Neuronal stem cell (in vitro differentiated cells): ENCODE results near the gene ROR1.

Source experiments
- DNase-seq: peaks from one replicate; pipeline ENCODE4 v3.0.0-alpha.2; 2013; ENCODE audit warnings: low spot score
- H2AFZ ChIP-seq: one replicate; pipeline ENCODE4 v1.6.1; 2013; ENCODE audit warnings: mild to moderate bottlenecking, low read length, inconsistent platforms
- H2AK5ac ChIP-seq: 2 replicates; pipeline ENCODE4 v1.6.1; 2013; ENCODE audit warnings: low read depth, mild to moderate bottlenecking, inconsistent platforms, low read length, moderate library complexity, mixed read lengths
- H2BK120ac ChIP-seq: 2 replicates; pipeline ENCODE4 v1.6.1; 2013; ENCODE audit warnings: low read depth, mild to moderate bottlenecking, inconsistent platforms, low read length, moderate library complexity, mixed read lengths
- H2BK12ac ChIP-seq: one replicate; pipeline ENCODE4 v1.6.1; 2013; ENCODE audit warnings: low read length, inconsistent platforms
- H2BK15ac ChIP-seq: 2 replicates; pipeline ENCODE4 v1.6.1; 2013; ENCODE audit warnings: mild to moderate bottlenecking, low read length, inconsistent platforms, mixed read lengths
- H2BK5ac ChIP-seq: one replicate; pipeline ENCODE4 v1.6.1; 2013; ENCODE audit warnings: inconsistent platforms, mild to moderate bottlenecking, low read length, moderate library complexity
- H3K14ac ChIP-seq: one replicate; pipeline ENCODE4 v1.6.1; 2013; ENCODE audit warnings: low read length, inconsistent platforms
- H3K18ac ChIP-seq: 2 replicates; pipeline ENCODE4 v1.6.1; 2013; ENCODE audit warnings: low read length, inconsistent platforms
- H3K23ac ChIP-seq: 2 replicates; pipeline ENCODE4 v1.6.1; 2013; ENCODE audit warnings: low read depth, mild to moderate bottlenecking, mixed read lengths, low read length, inconsistent platforms; ENCODE audit not compliant: poor library complexity
- H3K27ac ChIP-seq: replicated peaks from 3 replicates; pipeline ENCODE4 v1.5.1; 2013; ENCODE audit warnings: low read length, inconsistent platforms
- H3K27me3 ChIP-seq, 3 experiments: 2 replicates each; pipeline ENCODE4 v1.6.1; 2013; ENCODE audit warnings: low read length in 3 of 3, mild to moderate bottlenecking in 2 of 3, inconsistent platforms in 1 of 3, low read depth in 1 of 3, mixed read lengths in 1 of 3, moderate library complexity in 1 of 3; ENCODE audit not compliant: control insufficient read depth in 3 of 3, insufficient read depth in 3 of 3
- H3K36me3 ChIP-seq, 2 donors: replicated peaks in 1 of 2; 2 replicates each; pipeline ENCODE4 v1.6.1; 2013; ENCODE audit warnings: low read length in 2 of 2; ENCODE audit not compliant: control insufficient read depth in 2 of 2, insufficient read depth in 2 of 2
- H3K4ac ChIP-seq: 2 replicates; pipeline ENCODE4 v1.6.1; 2013; ENCODE audit warnings: inconsistent platforms, mild to moderate bottlenecking, low read length, moderate library complexity
- H3K4me1 ChIP-seq, 2 donors: 1 replicate in 1 of 2; 2 replicates in 1 of 2; pipeline ENCODE4 v1.6.1; 2013; ENCODE audit warnings: low read length in 2 of 2, low read depth in 1 of 2; ENCODE audit not compliant: control insufficient read depth in 2 of 2, insufficient read depth in 1 of 2
- H3K4me2 ChIP-seq: one replicate; pipeline ENCODE4 v1.6.1; 2013; ENCODE audit warnings: mild to moderate bottlenecking, low read length, inconsistent platforms; ENCODE audit not compliant: insufficient read depth, poor library complexity, severe bottlenecking
- H3K4me3 ChIP-seq, 2 donors: 2 replicates each; pipeline ENCODE4 v1.5.1; 2013; ENCODE audit warnings: low read length in 2 of 2, mild to moderate bottlenecking in 2 of 2, inconsistent platforms in 1 of 2, moderate library complexity in 1 of 2
- H3K79me1 ChIP-seq: one replicate; pipeline ENCODE4 v1.6.1; 2013; ENCODE audit warnings: low read depth, mild to moderate bottlenecking, inconsistent platforms, low read length, moderate library complexity
- H3K9ac ChIP-seq: one replicate; pipeline ENCODE4 v1.6.1; 2013; ENCODE audit warnings: mild to moderate bottlenecking, low read depth, low read length, inconsistent platforms; ENCODE audit not compliant: poor library complexity
- H3K9me3 ChIP-seq, 2 donors: replicated peaks in 1 of 2; 2 replicates each; pipeline versions ENCODE3 to v1.6.1; 2013; ENCODE audit warnings: low read length in 2 of 2, mild to moderate bottlenecking in 2 of 2, inconsistent platforms in 1 of 2, low read depth in 1 of 2, mixed read lengths in 1 of 2, moderate library complexity in 1 of 2; ENCODE audit not compliant: control insufficient read depth in 2 of 2, insufficient read depth in 1 of 2
- H4K8ac ChIP-seq: one replicate; pipeline ENCODE4 v1.6.1; 2013; ENCODE audit warnings: low read depth, mild to moderate bottlenecking, inconsistent platforms, low read length, moderate library complexity
- H4K91ac ChIP-seq: one replicate; pipeline ENCODE4 v1.6.1; 2013; ENCODE audit warnings: low read length, low read depth, mild to moderate bottlenecking, inconsistent platforms; ENCODE audit not compliant: poor library complexity
- WGBS, 2 donors: extraction: QIAGEN DNeasy Blood & Tissue Kit; methylation state at CpG; one replicate each; pipeline ENCODE4 v1.1.7; 2013; ENCODE audit warnings: missing lambda C conversion rate in 2 of 2, mixed read lengths in 1 of 2; ENCODE audit not compliant: insufficient read length in 2 of 2, insufficient replicate concordance in 1 of 2; ENCODE audit errors: extremely low coverage in 2 of 2; 5-methylcytosine and 5-hydroxymethylcytosine counted together

The ROR1 gene

DNA sequence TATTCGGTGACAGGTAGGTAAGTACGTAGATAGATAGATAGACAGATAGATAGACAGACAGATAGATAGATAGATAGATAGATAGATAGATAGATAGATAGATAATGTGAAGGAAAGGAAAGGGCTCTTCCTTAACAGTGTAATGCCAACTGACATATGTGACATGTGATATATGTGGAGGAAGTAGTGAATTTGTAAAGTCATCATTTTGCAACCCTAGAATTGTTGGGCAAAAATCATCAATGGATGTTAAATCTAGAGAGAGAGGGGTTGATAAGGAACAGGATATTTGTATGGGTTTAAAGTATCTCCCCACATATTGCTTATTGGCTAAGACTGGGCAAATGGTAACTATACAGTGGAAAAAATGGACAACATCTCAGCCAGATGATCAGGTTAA is 166.6 kb downstream of the ROR1 start:
- Histone ChIP-seq H2BK120ac (no peak overlapping the region), H3K36me3 (no peaks in the 10 kb centered on the region), H3K79me1 (no peaks in the 10 kb centered on the region), H2BK5ac (no peak overlapping the region), H2BK12ac (no peak overlapping the region), H3K27ac (no peak overlapping the region), H2AK5ac (no peak overlapping the region), H2BK15ac (no peak overlapping the region), H3K23ac (no peak overlapping the region), H3K18ac (no peak overlapping the region), H3K4me1 (peaks cover 0 to 5% of the 10 kb centered on the region in 2 donors), H3K14ac (no peak overlapping the region), H4K91ac (no peak overlapping the region), H3K9me3 (no peaks in the 10 kb centered on the region), H3K4me2 (no peak overlapping the region), H3K4ac (no peak overlapping the region), H3K4me3 (no peak overlapping the region), H3K9ac (no peak overlapping the region), H2AFZ (no peak overlapping the region), H4K8ac (no peak overlapping the region), H3K27me3 (no peaks in the 10 kb centered on the region)
- DNase-seq: no peak
- no CpG with 5 or more reads among the region's 2 CpGs for WGBS, 2 donors

DNA sequence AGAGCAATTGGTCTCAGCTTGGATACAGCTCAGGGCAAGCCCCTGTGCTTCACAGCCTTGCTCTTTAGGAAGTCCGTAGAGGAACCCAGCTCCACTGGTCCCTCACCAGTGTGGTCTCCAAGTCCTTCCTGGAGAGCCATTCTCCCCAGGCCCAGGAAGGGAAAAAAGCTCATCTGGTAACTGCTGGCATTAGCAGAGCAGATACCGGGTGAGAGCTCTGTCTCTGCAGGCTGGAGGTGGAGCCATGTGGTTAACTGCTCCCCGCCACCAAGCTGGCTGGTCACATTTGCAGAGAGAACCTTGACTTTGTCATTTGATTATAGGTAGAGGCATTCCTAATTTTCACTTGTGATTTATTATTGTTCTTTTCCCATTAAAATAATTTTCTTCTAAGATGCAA is 169.6 kb downstream of the ROR1 start:
- H3K27ac ChIP-seq: no peak overlapping the region
- H3K27me3 ChIP-seq: no peaks in the 10 kb centered on the region
- H3K79me1 ChIP-seq: no peaks in the 10 kb centered on the region
- H3K23ac ChIP-seq: no peak overlapping the region
- no peak overlapping the region for H2BK15ac ChIP-seq
- no peak overlapping the region for H4K8ac ChIP-seq
- no peak overlapping the region for H3K4me3 ChIP-seq
- no peak for DNase-seq
- H2BK12ac ChIP-seq: no peak overlapping the region
- WGBS, 2 donors: no CpG with 5 or more reads among the region's 3 CpGs
- H2AK5ac ChIP-seq: no peak overlapping the region
- no peak overlapping the region for H3K4ac ChIP-seq
- no peak overlapping the region for H3K4me2 ChIP-seq
- no peak overlapping the region for H3K14ac ChIP-seq
- H3K36me3 ChIP-seq: no peaks in the 10 kb centered on the region
- H3K18ac ChIP-seq: peak overlapping the region; percentile 67
- no peak overlapping the region for H4K91ac ChIP-seq
- H3K9ac ChIP-seq: no peak overlapping the region
- H2BK5ac ChIP-seq: no peak overlapping the region
- peaks cover 0 to 6% of the 10 kb centered on the region in 2 donors for H3K4me1 ChIP-seq
- no peaks in the 10 kb centered on the region for H3K9me3 ChIP-seq
- H2BK120ac ChIP-seq: no peak overlapping the region
- no peak overlapping the region for H2AFZ ChIP-seq

DNA sequence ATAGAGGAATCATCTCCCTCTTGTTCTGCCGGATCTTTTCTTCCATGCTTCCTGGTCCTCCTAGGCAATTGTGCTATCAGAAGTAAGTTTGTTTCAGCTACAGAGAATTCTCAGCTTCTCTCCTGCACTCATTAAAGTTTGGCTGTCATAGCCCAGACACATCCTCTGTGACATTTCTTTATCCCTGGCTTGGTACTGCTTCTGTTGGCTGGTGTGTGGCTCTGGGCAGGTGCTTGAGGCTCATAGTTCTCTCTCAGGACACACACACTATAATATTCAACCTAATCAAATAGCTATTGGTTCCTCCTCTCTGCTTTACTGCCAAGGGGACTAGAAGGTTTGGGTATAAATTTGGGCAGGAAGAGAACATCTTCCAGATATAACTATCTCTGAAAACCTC is 172.1 kb downstream of the ROR1 start:
- Histone ChIP-seq H4K91ac (no peak overlapping the region), H2BK12ac (no peak overlapping the region), H2BK120ac (no peak overlapping the region), H3K9ac (no peak overlapping the region), H3K18ac (no peak overlapping the region), H3K9me3 (no peaks in the 10 kb centered on the region), H3K27me3 (no peaks in the 10 kb centered on the region), H3K4me3 (no peak overlapping the region), H3K4me2 (no peak overlapping the region), H3K4me1 (peaks cover 0 to 13% of the 10 kb centered on the region in 2 donors), H3K4ac (no peak overlapping the region), H3K27ac (no peak overlapping the region), H2AFZ (no peak overlapping the region), H3K14ac (no peak overlapping the region), H4K8ac (no peak overlapping the region), H3K23ac (no peak overlapping the region), H3K36me3 (no peaks in the 10 kb centered on the region), H2BK15ac (no peak overlapping the region), H2BK5ac (no peak overlapping the region), H3K79me1 (no peaks in the 10 kb centered on the region), H2AK5ac (no peak overlapping the region)
- WGBS, 2 donors: no CpG with 5 or more reads among the region's 1 CpG
- DNase-seq: no peak

DNA sequence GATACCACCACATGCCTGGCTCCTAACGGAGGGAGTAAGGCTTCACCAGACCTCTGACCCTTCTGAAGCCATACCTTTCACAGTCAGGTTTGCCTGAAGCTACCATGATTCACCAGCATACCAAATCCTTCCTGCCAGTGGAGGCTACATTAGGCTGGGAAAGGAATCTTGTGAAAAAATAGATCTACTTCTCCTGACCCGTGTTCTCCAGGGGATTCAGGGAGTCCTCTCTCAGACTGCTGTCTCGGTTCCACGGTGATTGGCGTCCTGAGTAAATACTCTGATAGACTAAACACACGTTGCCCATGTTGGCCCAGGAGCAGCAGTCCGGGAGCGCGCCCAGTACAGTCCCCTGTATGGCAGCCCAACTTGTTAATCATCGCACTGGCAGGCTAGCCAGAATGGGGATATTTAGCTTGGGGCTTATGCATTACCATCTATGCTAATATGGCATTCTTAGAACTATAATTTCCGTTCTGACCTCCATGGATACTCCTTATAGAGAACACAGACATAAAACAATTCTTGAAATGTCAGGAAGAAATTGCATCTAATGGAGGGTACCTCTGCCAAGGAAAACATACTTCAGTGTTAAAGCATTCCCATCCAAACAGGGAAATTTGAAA is 173.2 kb downstream of the ROR1 start:
- no peaks in the 10 kb centered on the region for H3K79me1 ChIP-seq
- H2BK15ac ChIP-seq: no peak overlapping the region
- H3K4ac ChIP-seq: no peak overlapping the region
- H4K8ac ChIP-seq: no peak overlapping the region
- WGBS, 2 donors: no CpG with 5 or more reads among the region's 11 CpGs
- no peak overlapping the region for H3K27ac ChIP-seq
- H3K4me2 ChIP-seq: no peak overlapping the region
- no peak overlapping the region for H2BK120ac ChIP-seq
- no peaks in the 10 kb centered on the region for H3K27me3 ChIP-seq
- no peak overlapping the region for H3K23ac ChIP-seq
- no peak overlapping the region for H2AK5ac ChIP-seq
- H3K4me1 ChIP-seq: peaks cover 0 to 17% of the 10 kb centered on the region in 2 donors
- H2AFZ ChIP-seq: no peak overlapping the region
- H2BK5ac ChIP-seq: no peak overlapping the region
- H3K18ac ChIP-seq: no peak overlapping the region
- no peak overlapping the region for H3K14ac ChIP-seq
- H3K9ac ChIP-seq: no peak overlapping the region
- no peak for DNase-seq
- no peak overlapping the region for H3K4me3 ChIP-seq
- no peaks in the 10 kb centered on the region for H3K9me3 ChIP-seq
- H4K91ac ChIP-seq: no peak overlapping the region
- no peaks in the 10 kb centered on the region for H3K36me3 ChIP-seq
- no peak overlapping the region for H2BK12ac ChIP-seq
